Mucosa of rectum (tissue), 2 donors: Measurements from ENCODE around the gene OTOP2.
"Not testable (repeated sequence)": the region's sequence is repeated elsewhere in the genome, so short reads cannot be mapped to it uniquely, and the experiment has no call there.

ENCODE experiments used
- H3K27ac ChIP-seq, 2 donors: one replicate each; pipeline ENCODE4 v1.7.0; 2013; ENCODE audit warnings: inconsistent platforms in 2 of 2, low read depth in 2 of 2, low read length in 2 of 2
- H3K27me3 ChIP-seq, 2 donors: one replicate each; pipeline ENCODE4 v1.7.0; 2013; ENCODE audit warnings: low read length in 2 of 2; ENCODE audit not compliant: control insufficient read depth in 2 of 2, insufficient read depth in 2 of 2
- H3K36me3 ChIP-seq, 2 donors: one replicate each; pipeline ENCODE4 v1.7.0; 2013; ENCODE audit warnings: low read length in 2 of 2; ENCODE audit not compliant: control insufficient read depth in 2 of 2, insufficient read depth in 2 of 2
- H3K4me1 ChIP-seq, 2 donors: one replicate each; pipeline ENCODE4 v1.7.0; 2013; ENCODE audit warnings: low read length in 2 of 2, mild to moderate bottlenecking in 1 of 2; ENCODE audit not compliant: control insufficient read depth in 2 of 2, insufficient read depth in 2 of 2
- H3K4me3 ChIP-seq, 2 donors: one replicate each; pipeline ENCODE4 v1.7.0; 2013; ENCODE audit warnings: low read length in 2 of 2
- H3K9ac ChIP-seq, 2 donors: one replicate each; pipeline ENCODE4 v1.7.0; 2013; ENCODE audit warnings: low read length in 2 of 2, low read depth in 1 of 2, mild to moderate bottlenecking in 1 of 2
- H3K9me3 ChIP-seq, 2 donors: one replicate each; pipeline ENCODE4 v1.7.0; 2013; ENCODE audit warnings: low read length in 2 of 2; ENCODE audit not compliant: control insufficient read depth in 2 of 2
- donor health status: healthy.
- donor health status: Normal muscosa, but diverticular disease.

The OTOP2 gene

GRCh38 chr17:74961657-74962350 lies 37.7 kb downstream of the OTOP2 start:
- no peak overlapping the region for H3K27ac ChIP-seq
- no peak overlapping the region for H3K4me3 ChIP-seq
- peaks cover 4 to 5% of the 10 kb centered on the region in 2 donors for H3K4me1 ChIP-seq
- no peak overlapping the region for H3K9ac ChIP-seq
- H3K36me3 ChIP-seq, result no peaks in the 10 kb centered on the region
- no peaks in the 10 kb centered on the region for H3K27me3 ChIP-seq
- no peaks in the 10 kb centered on the region for H3K9me3 ChIP-seq

GRCh38 chr17:74962622-74963394 lies 38.7 kb downstream of the OTOP2 start:
- Histone ChIP-seq H3K9me3 (no peaks in the 10 kb centered on the region), H3K4me3 (no peak overlapping the region), H3K9ac (no peak overlapping the region), H3K36me3 (no peaks in the 10 kb centered on the region), H3K27me3 (no peaks in the 10 kb centered on the region), H3K27ac (no peak overlapping the region), H3K4me1 (peaks cover 4 to 5% of the 10 kb centered on the region in 2 donors)

GRCh38 chr17:74963656-74964055 lies 39.6 kb downstream of the OTOP2 start:
- no peak overlapping the region for H3K4me3 ChIP-seq
- peaks cover 6 to 10% of the 10 kb centered on the region in 2 donors for H3K4me1 ChIP-seq
- H3K27ac ChIP-seq, result no peak overlapping the region
- no peaks in the 10 kb centered on the region for H3K9me3 ChIP-seq
- H3K36me3 ChIP-seq, result no peaks in the 10 kb centered on the region
- H3K9ac ChIP-seq, result no peak overlapping the region
- H3K27me3 ChIP-seq, result no peaks in the 10 kb centered on the region

GRCh38 chr17:74964246-74964761 lies 40.2 kb downstream of the OTOP2 start:
- Histone ChIP-seq H3K9me3 (no peaks in the 10 kb centered on the region), H3K27ac (no peak overlapping the region)

GRCh38 chr17:74964988-74965622 lies 41.0 kb downstream of the OTOP2 start:
- Histone ChIP-seq H3K4me3 (no peak overlapping the region), H3K27me3 (no peaks in the 10 kb centered on the region), H3K9ac (no peak overlapping the region), H3K27ac (no peak overlapping the region), H3K4me1 (peaks cover 8 to 14% of the 10 kb centered on the region in 2 donors), H3K9me3 (no peaks in the 10 kb centered on the region), H3K36me3 (no peaks in the 10 kb centered on the region)

More at GRCh38 chr17:74964246-74964761, 40.2 kb downstream of the OTOP2 start:
- Histone ChIP-seq H3K4me3 (no peak overlapping the region), H3K36me3 (no peaks in the 10 kb centered on the region), H3K9ac (no peak overlapping the region), H3K4me1 (peaks cover 8 to 13% of the 10 kb centered on the region in 2 donors), H3K27me3 (no peaks in the 10 kb centered on the region)

- no peak overlapping the region for H3K9ac ChIP-seq
- H3K4me3 ChIP-seq, result no peak overlapping the region
- no peaks in the 10 kb centered on the region for H3K9me3 ChIP-seq
- no peak overlapping the region for H3K27ac ChIP-seq
- peaks cover 9 to 19% of the 10 kb centered on the region in 2 donors for H3K4me1 ChIP-seq
- no peaks in the 10 kb centered on the region for H3K36me3 ChIP-seq
- H3K27me3 ChIP-seq, result peaks cover 3 to 4% of the 10 kb centered on the region in 2 donors
These were observed 44.3 kb downstream of the OTOP2 start for GRCh38 chr17:74968361-74968780.

- not testable (repeated sequence) for H3K27me3 ChIP-seq, H3K9me3 ChIP-seq, H3K27ac ChIP-seq, H3K4me3 ChIP-seq, H3K9ac ChIP-seq, H3K36me3 ChIP-seq
- peaks cover 9 to 19% of the 10 kb centered on the region in 2 donors for H3K4me1 ChIP-seq
These were observed 45.4 kb downstream of the OTOP2 start for GRCh38 chr17:74969501-74969900.

- peak overlapping the region in 1 of 2 donors; percentile 71 for H3K27ac ChIP-seq
- peaks cover 9 to 19% of the 10 kb centered on the region in 2 donors for H3K4me1 ChIP-seq
- no peaks in the 10 kb centered on the region for H3K36me3 ChIP-seq
- H3K9ac ChIP-seq, result peak overlapping the region in 1 of 2 donors; percentile 18
- H3K27me3 ChIP-seq, result peaks cover 3 to 6% of the 10 kb centered on the region in 2 donors
- peak overlapping the region in 1 of 2 donors; percentile 2 for H3K4me3 ChIP-seq
- H3K9me3 ChIP-seq, result no peaks in the 10 kb centered on the region
These were observed 46.3 kb downstream of the OTOP2 start for GRCh38 chr17:74970395-74970794.

GRCh38 chr17:74971069-74971841 lies 47.2 kb downstream of the OTOP2 start:
- Histone ChIP-seq H3K9me3 (no peaks in the 10 kb centered on the region), H3K27ac (peak overlapping the region; percentile 71 to 84), H3K4me1 (peaks cover 9 to 19% of the 10 kb centered on the region in 2 donors), H3K4me3 (peak overlapping the region; percentile 64 to 66), H3K27me3 (peaks cover 3 to 6% of the 10 kb centered on the region in 2 donors), H3K9ac (peak overlapping the region in 1 of 2 donors; percentile 83), H3K36me3 (no peaks in the 10 kb centered on the region)
